Measurements from ENCODE around the gene PKP3.

PKP3 gene

GRCh38 chr11:396948-397548, 3.0 kb downstream of the PKP3 start:
- Histone ChIP-seq H3K9ac (ENCODE audit: low read depth, low read length) (no peak overlapping the region), H3K4me1 (ENCODE audit: insufficient read depth, low read length) (no peaks in the 10 kb centered on the region), H3K79me2 (ENCODE audit: insufficient read depth, low read length) (no peaks in the 10 kb centered on the region), H3K4me2 (ENCODE audit: insufficient read depth, low read length) (no peak overlapping the region), H3K36me3 (ENCODE audit: insufficient read depth, low read length) (no peaks in the 10 kb centered on the region), H4K20me1 (ENCODE audit: insufficient read depth, low read length) (peaks cover 25% of the 10 kb centered on the region), H3K27me3 (ENCODE audit: insufficient read depth, low read length, poor library complexity) (peaks cover 19% of the 10 kb centered on the region), H2AFZ (ENCODE audit: low read depth, low read length) (no peak overlapping the region), H3K27ac (ENCODE audit: low read length) (no peak overlapping the region), H3K4me3 (ENCODE audit: low read depth in 1 of 2, low read length in 2 of 2) (no peak overlapping the region), H3K9me3 (ENCODE audit: insufficient read depth, low read length, severe bottlenecking) (no peaks in the 10 kb centered on the region)
- TF ChIP-seq CTCF (IDR thresholded peaks at IDR 0.05; ENCODE audit: borderline replicate concordance, extremely low read depth, low read length, poor library complexity, severe bottlenecking) (no peak), EZH2 (IDR thresholded peaks at IDR 0.05; ENCODE audit: borderline replicate concordance, low read depth, low read length, severe bottlenecking) (peak; percentile 44)
- DNase-seq (no peak), ATAC-seq (ENCODE audit: insufficient read depth, low read depth) (peak; percentile 32; the same call in 1 of the 3 replicates)

GRCh38 chr11:398826-399225, 4.8 kb downstream of the PKP3 start:
- H4K20me1 ChIP-seq (ENCODE audit: insufficient read depth, low read length): peaks cover 25% of the 10 kb centered on the region
- H3K4me1 ChIP-seq (ENCODE audit: insufficient read depth, low read length): no peaks in the 10 kb centered on the region
- H2AFZ ChIP-seq (ENCODE audit: low read depth, low read length): no peak overlapping the region
- H3K9me3 ChIP-seq (ENCODE audit: insufficient read depth, low read length, severe bottlenecking): no peaks in the 10 kb centered on the region
- H3K4me2 ChIP-seq (ENCODE audit: insufficient read depth, low read length): no peak overlapping the region
- H3K79me2 ChIP-seq (ENCODE audit: insufficient read depth, low read length): no peaks in the 10 kb centered on the region
- ATAC-seq (ENCODE audit: insufficient read depth, low read depth) (peak; percentile 30; the same call in 1 of the 3 replicates), DNase-seq (no peak)
- H3K36me3 ChIP-seq (ENCODE audit: insufficient read depth, low read length): no peaks in the 10 kb centered on the region
- TF ChIP-seq EZH2 (IDR thresholded peaks at IDR 0.05; ENCODE audit: borderline replicate concordance, low read depth, low read length, severe bottlenecking): no peak
- TF ChIP-seq CTCF (IDR thresholded peaks at IDR 0.05; ENCODE audit: borderline replicate concordance, extremely low read depth, low read length, poor library complexity, severe bottlenecking): no peak
- peaks cover 19% of the 10 kb centered on the region for H3K27me3 ChIP-seq (ENCODE audit: insufficient read depth, low read length, poor library complexity)
- no peak overlapping the region for H3K4me3 ChIP-seq (ENCODE audit: low read depth in 1 of 2, low read length in 2 of 2)
- H3K9ac ChIP-seq (ENCODE audit: low read depth, low read length): no peak overlapping the region
- H3K27ac ChIP-seq (ENCODE audit: low read length): no peak overlapping the region

GRCh38 chr11:399731-400211, 5.8 kb downstream of the PKP3 start:
- no peaks in the 10 kb centered on the region for H3K36me3 ChIP-seq (ENCODE audit: insufficient read depth, low read length)
- no peak for ATAC-seq (ENCODE audit: insufficient read depth, low read depth)
- no peak for TF ChIP-seq EZH2 (IDR thresholded peaks at IDR 0.05; ENCODE audit: borderline replicate concordance, low read depth, low read length, severe bottlenecking)
- TF ChIP-seq CTCF (IDR thresholded peaks at IDR 0.05; ENCODE audit: borderline replicate concordance, extremely low read depth, low read length, poor library complexity, severe bottlenecking): no peak
- DNase-seq: no peak
- no peaks in the 10 kb centered on the region for H3K4me1 ChIP-seq (ENCODE audit: insufficient read depth, low read length)
- no peak overlapping the region for H3K4me2 ChIP-seq (ENCODE audit: insufficient read depth, low read length)
- H4K20me1 ChIP-seq (ENCODE audit: insufficient read depth, low read length): peaks cover 23% of the 10 kb centered on the region
- no peaks in the 10 kb centered on the region for H3K9me3 ChIP-seq (ENCODE audit: insufficient read depth, low read length, severe bottlenecking)
- no peak overlapping the region for H3K4me3 ChIP-seq (ENCODE audit: low read depth in 1 of 2, low read length in 2 of 2)
- H3K9ac ChIP-seq (ENCODE audit: low read depth, low read length): no peak overlapping the region
- H3K27me3 ChIP-seq (ENCODE audit: insufficient read depth, low read length, poor library complexity): peaks cover 19% of the 10 kb centered on the region
- H2AFZ ChIP-seq (ENCODE audit: low read depth, low read length): no peak overlapping the region
- no peaks in the 10 kb centered on the region for H3K79me2 ChIP-seq (ENCODE audit: insufficient read depth, low read length)
- no peak overlapping the region for H3K27ac ChIP-seq (ENCODE audit: low read length)

Data from DND-41 (cell line).